Stomach (tissue), 9 donors: ENCODE measurements around the gene CCDC63. TPM values are rescaled to one million over a fixed set of nuclear protein-coding genes. Genes with fewer than 3 reads are reported as not detected.
"Not testable (repeated sequence)": the region's sequence is repeated elsewhere in the genome, so short reads cannot be mapped to it uniquely, and the experiment has no call there.

Experiments
- DNase-seq, 2 donors: peaks; one replicate each; pipeline versions ENCODE4 v3.0.0 to v3.0.0-alpha.2; 2013 to 2019
- H3K27ac ChIP-seq, 5 donors: fragments of 200-600 bp in 4 of 5; sonication (generic) in 4 of 5; one replicate each; pipeline ENCODE4 v1.5.1; 2013 to 2019; ENCODE audit warnings: mild to moderate bottlenecking in 1 of 5, moderate library complexity in 1 of 5
- H3K27me3 ChIP-seq, 3 donors: fragments of 200-600 bp; sonication (generic); one replicate each; pipeline ENCODE4 v1.5.1; 2017 to 2019; ENCODE audit warnings: mixed run types in 1 of 3
- H3K36me3 ChIP-seq, 4 donors: fragments of 200-600 bp; sonication (generic); 1 replicate in 3 of 4; 2 replicates in 1 of 4; pipeline ENCODE4 v1.5.1; 2016 to 2019
- H3K4me1 ChIP-seq, 4 donors: fragments of 200-600 bp; sonication (generic); one replicate each; pipeline ENCODE4 v1.5.1; 2016 to 2019
- H3K4me3 ChIP-seq, 4 donors: fragments of 200-600 bp; sonication (generic) in 3 of 4; one replicate each; pipeline ENCODE4 v1.5.1; 2016 to 2019; ENCODE audit warnings: mild to moderate bottlenecking in 1 of 4
- H3K9me3 ChIP-seq, 4 donors: fragments of 200-600 bp; sonication (generic); one replicate each; pipeline ENCODE4 v1.5.1; 2016 to 2019
- CTCF ChIP-seq, 7 experiments: fragments of 450-650 bp in 4 of 7; fragments of 200-600 bp in 3 of 7; sonication (generic) in 3 of 7; IDR thresholded peaks; one replicate each; pipeline ENCODE4 v1.5.1; 2016 to 2019; ENCODE audit warnings: antibody characterized with exemption in 7 of 7, control low read depth in 2 of 7, mild to moderate bottlenecking in 1 of 7
- EP300 ChIP-seq: sonication (generic); formaldehyde crosslinking; IDR thresholded peaks from one replicate; pipeline ENCODE4 v1.6.1; 2017; ENCODE audit warnings: antibody characterized with exemption
- POLR2A ChIP-seq, 4 donors: fragments of 450-650 bp; IDR thresholded peaks; one replicate each; pipeline ENCODE4 v1.6.1; 2016; ENCODE audit warnings: antibody characterized with exemption in 4 of 4, control low read depth in 2 of 4, mild to moderate bottlenecking in 1 of 4, moderate library complexity in 1 of 4
- POLR2AphosphoS5 ChIP-seq, 3 donors: sonication (generic); formaldehyde crosslinking; IDR thresholded peaks; one replicate each; pipeline ENCODE4 v1.6.1; 2016; ENCODE audit warnings: antibody characterized with exemption in 3 of 3
- WGBS, 5 donors: extraction: QIAGEN DNeasy Blood & Tissue Kit in 3 of 5; methylation state at CpG; one replicate each; pipeline versions ENCODE4 v1.1.5 to v1.1.7; 2013 to 2018; 5-methylcytosine and 5-hydroxymethylcytosine counted together
- intact Hi-C: fragments of 100-400 bp; cut with DNase I; formaldehyde crosslinking; loops from one replicate; pipeline ENCODE4 v1.15.1; 2023; ENCODE audit warnings: low total_unique reads
- polyA plus RNA-seq, 3 donors: library from polyadenylated mRNA; stranded (reverse); fragments of 200-250 nt; gene quantifications; one replicate each; pipeline ENCODE4 v1.2.3, GENCODE V29; 2013
- total RNA-seq, 5 donors: library from RNA; depleted of rRNA; stranded (reverse); fragments of >200 nt; gene quantifications; one replicate each; pipeline versions ENCODE4 v1.1.0 to v1.2.3, GENCODE V29; 2014 to 2016
- donor health status: healthy with polysubstance abuse.
- donor health status: Bipolar disorder and iron deficiency.
- donor health status: healthy.

The CCDC63 gene
- total and polyA plus RNA-seq, 8 donors = not detected

GRCh38 chr12:110857528-110857927, 10.7 kb downstream of the CCDC63 start:
- Histone ChIP-seq H3K4me1 (no peaks in the 10 kb centered on the region), H3K9me3 (no peaks in the 10 kb centered on the region), H3K36me3 (no peaks in the 10 kb centered on the region), H3K27me3 (peaks cover 0 to 5% (median 0%) of the 10 kb centered on the region in 3 donors), H3K4me3 (no peak overlapping the region), H3K27ac (no peak overlapping the region)
- TF ChIP-seq CTCF (IDR thresholded peaks at IDR 0.05) = no peak
- no peak for TF ChIP-seq POLR2A (IDR thresholded peaks at IDR 0.05)
- TF ChIP-seq EP300 = no peak
- TF ChIP-seq POLR2AphosphoS5 (IDR thresholded peaks at IDR 0.05) = no peak
- intact Hi-C loops = no loop called here
- 75 to 85% (median 78%) methylated on average over 5 of the region's 5 CpGs for WGBS, 5 donors
- no peak for DNase-seq

GRCh38 chr12:110857954-110858353, 11.2 kb downstream of the CCDC63 start:
- intact Hi-C loops, H3K9me3 ChIP-seq, H3K27me3 ChIP-seq, DNase-seq, H3K4me1 ChIP-seq, H3K4me3 ChIP-seq, H3K36me3 ChIP-seq, H3K27ac ChIP-seq: not testable (repeated sequence)
- WGBS, 5 donors = 92 to 95% (median 93%) methylated on average over 4 of the region's 4 CpGs

- no peak for DNase-seq
- no peaks in the 10 kb centered on the region for H3K36me3 ChIP-seq
- H3K27ac ChIP-seq = no peak overlapping the region
- no peak for TF ChIP-seq CTCF (IDR thresholded peaks at IDR 0.05)
- TF ChIP-seq EP300 = no peak
- TF ChIP-seq POLR2AphosphoS5 (IDR thresholded peaks at IDR 0.05) = no peak
- no peak for TF ChIP-seq POLR2A (IDR thresholded peaks at IDR 0.05)
- no peaks in the 10 kb centered on the region for H3K9me3 ChIP-seq
- 62 to 74% (median 72%) methylated on average over 8 of the region's 8 CpGs for WGBS, 5 donors
- no peak overlapping the region for H3K4me3 ChIP-seq
- intact Hi-C loops = no loop called here
- no peaks in the 10 kb centered on the region for H3K27me3 ChIP-seq
- no peaks in the 10 kb centered on the region for H3K4me1 ChIP-seq
Measured at GRCh38 chr12:110858848-110859247, 12.1 kb downstream of the CCDC63 start.

DNA sequence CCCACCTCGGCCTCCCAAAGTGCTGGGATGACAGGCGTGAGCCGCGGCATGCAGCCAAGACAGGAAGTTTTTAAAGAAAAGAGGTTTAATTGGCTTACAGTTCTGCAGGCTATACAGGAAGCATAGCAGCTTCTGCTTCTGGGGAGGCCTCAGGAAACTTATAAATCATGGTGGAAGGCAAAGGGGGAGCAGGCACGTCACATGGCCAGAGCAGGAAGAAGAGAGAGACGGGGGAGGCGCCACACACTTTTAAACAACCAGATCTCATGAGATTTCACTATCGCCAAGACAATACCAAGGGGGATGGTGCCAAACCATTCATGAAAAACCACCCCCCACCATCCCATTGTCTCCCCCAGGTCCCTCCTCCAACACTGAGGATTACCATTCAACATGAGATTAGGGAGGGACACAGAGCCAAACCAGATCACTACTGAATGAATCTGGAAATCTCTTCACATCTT, 14.1 kb downstream of the CCDC63 start:
- TF ChIP-seq EP300 = no peak
- no peak for TF ChIP-seq CTCF (IDR thresholded peaks at IDR 0.05)
- no peak for TF ChIP-seq POLR2A (IDR thresholded peaks at IDR 0.05)
- WGBS, 5 donors = 46 to 62% (median 52%) methylated on average over 8 of the region's 8 CpGs
- no peak overlapping the region for H3K4me3 ChIP-seq
- DNase-seq = peak in 1 of 2 donors; percentile 13
- H3K9me3 ChIP-seq = no peaks in the 10 kb centered on the region
- H3K4me1 ChIP-seq = no peaks in the 10 kb centered on the region
- no peak overlapping the region for H3K27ac ChIP-seq
- no peaks in the 10 kb centered on the region for H3K36me3 ChIP-seq
- intact Hi-C loops = no loop called here
- H3K27me3 ChIP-seq = no peaks in the 10 kb centered on the region

DNA sequence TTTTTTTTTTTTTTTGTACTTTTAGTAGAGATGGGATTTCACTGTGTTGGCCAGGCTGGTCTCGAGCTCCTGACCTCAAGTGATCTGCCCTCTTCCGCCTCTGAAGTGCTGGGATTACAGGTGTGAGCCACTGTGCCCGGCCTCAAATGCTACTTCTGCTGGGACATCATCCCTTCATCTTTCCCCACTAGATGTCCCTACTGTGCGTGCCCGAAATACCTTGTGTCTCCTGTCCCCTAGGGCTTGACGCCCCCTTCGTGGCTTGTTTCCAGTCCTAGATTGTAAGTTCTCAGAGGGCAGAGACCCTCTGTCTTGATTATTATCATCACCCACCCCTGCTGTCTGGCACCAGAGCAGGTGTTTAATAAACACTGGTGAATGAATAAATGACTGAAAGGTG, 14.9 kb downstream of the CCDC63 start:
- TF ChIP-seq EP300 = no peak
- TF ChIP-seq CTCF (IDR thresholded peaks at IDR 0.05) = no peak
- TF ChIP-seq POLR2A (IDR thresholded peaks at IDR 0.05) = no peak
- no peak for TF ChIP-seq POLR2AphosphoS5 (IDR thresholded peaks at IDR 0.05)
- WGBS, 5 donors = 69 to 84% (median 71%) methylated on average over 7 of the region's 7 CpGs
- no peak for DNase-seq
- no peak overlapping the region for H3K4me3 ChIP-seq
- intact Hi-C loops = no loop called here
- H3K36me3 ChIP-seq = no peaks in the 10 kb centered on the region
- no peaks in the 10 kb centered on the region for H3K27me3 ChIP-seq
- no peaks in the 10 kb centered on the region for H3K4me1 ChIP-seq
- H3K9me3 ChIP-seq = no peaks in the 10 kb centered on the region
- H3K27ac ChIP-seq = no peak overlapping the region
